ELF-1 (cell line): Measurements from ENCODE around the gene BCAR3.

ENCODE experiments used
- DNase-seq: peaks from one replicate; pipeline ENCODE4 v3.0.0-alpha.2; 2016; ENCODE audit warnings: low read depth, low spot score

Gene BCAR3

GRCh38 chr1:93681101-93681988, at the start of gene BCAR3:
Gene BCAR3, minus strand, starts transcription at chr1:93681837. Its CDS starts 6,907 bp downstream, at chr1:93674930.
- peak; percentile 83 for DNase-seq

- DNase-seq = no peak
Observed at GRCh38 chr1:93730621-93731020, 49.0 kb upstream of the BCAR3 start.

GRCh38 chr1:93729906-93730305, 48.3 kb upstream of the BCAR3 start:
- DNase-seq = no peak

GRCh38 chr1:93729502-93729901, 47.9 kb upstream of the BCAR3 start:
- no peak for DNase-seq

GRCh38 chr1:93728480-93729131, 47.0 kb upstream of the BCAR3 start:
- no peak for DNase-seq

- DNase-seq = no peak
Observed at GRCh38 chr1:93723733-93724270, 42.2 kb upstream of the BCAR3 start.

- peak; percentile 56 for DNase-seq
Observed at GRCh38 chr1:93723110-93723509, 41.5 kb upstream of the BCAR3 start.

GRCh38 chr1:93722081-93723031, 40.7 kb upstream of the BCAR3 start:
- DNase-seq = peak; percentile 77

- no peak for DNase-seq
Observed at GRCh38 chr1:93720956-93721626, 39.5 kb upstream of the BCAR3 start.

- DNase-seq = no peak
Observed at GRCh38 chr1:93717640-93718039, 36.0 kb upstream of the BCAR3 start.

- no peak for DNase-seq
Observed at GRCh38 chr1:93716941-93717368, 35.3 kb upstream of the BCAR3 start.

GRCh38 chr1:93716163-93716562, 34.5 kb upstream of the BCAR3 start:
- no peak for DNase-seq

- no peak for DNase-seq
Observed at GRCh38 chr1:93715529-93716126, 34.0 kb upstream of the BCAR3 start.

GRCh38 chr1:93714356-93714755, 32.7 kb upstream of the BCAR3 start:
- DNase-seq = no peak

GRCh38 chr1:93713341-93713740, 31.7 kb upstream of the BCAR3 start:
- DNase-seq = no peak

GRCh38 chr1:93712741-93713140, 31.1 kb upstream of the BCAR3 start:
- no peak for DNase-seq

GRCh38 chr1:93710499-93711453, 29.1 kb upstream of the BCAR3 start:
- no peak for DNase-seq

- peak; percentile 59 for DNase-seq
Observed at GRCh38 chr1:93708734-93709481, 27.3 kb upstream of the BCAR3 start.

GRCh38 chr1:93707956-93708355, 26.3 kb upstream of the BCAR3 start:
- DNase-seq = no peak
